Medulla oblongata (tissue), 1 donor: ENCODE data around the gene C11orf71.

Experiments used
- DNase-seq: peaks from one replicate; pipeline ENCODE4 v3.0.0-alpha.2; 2015; ENCODE audit errors: extremely low spot score

The C11orf71 gene, protein sequence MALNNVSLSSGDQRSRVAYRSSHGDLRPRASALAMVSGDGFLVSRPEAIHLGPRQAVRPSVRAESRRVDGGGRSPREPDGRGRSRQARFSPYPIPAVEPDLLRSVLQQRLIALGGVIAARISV

DNA sequence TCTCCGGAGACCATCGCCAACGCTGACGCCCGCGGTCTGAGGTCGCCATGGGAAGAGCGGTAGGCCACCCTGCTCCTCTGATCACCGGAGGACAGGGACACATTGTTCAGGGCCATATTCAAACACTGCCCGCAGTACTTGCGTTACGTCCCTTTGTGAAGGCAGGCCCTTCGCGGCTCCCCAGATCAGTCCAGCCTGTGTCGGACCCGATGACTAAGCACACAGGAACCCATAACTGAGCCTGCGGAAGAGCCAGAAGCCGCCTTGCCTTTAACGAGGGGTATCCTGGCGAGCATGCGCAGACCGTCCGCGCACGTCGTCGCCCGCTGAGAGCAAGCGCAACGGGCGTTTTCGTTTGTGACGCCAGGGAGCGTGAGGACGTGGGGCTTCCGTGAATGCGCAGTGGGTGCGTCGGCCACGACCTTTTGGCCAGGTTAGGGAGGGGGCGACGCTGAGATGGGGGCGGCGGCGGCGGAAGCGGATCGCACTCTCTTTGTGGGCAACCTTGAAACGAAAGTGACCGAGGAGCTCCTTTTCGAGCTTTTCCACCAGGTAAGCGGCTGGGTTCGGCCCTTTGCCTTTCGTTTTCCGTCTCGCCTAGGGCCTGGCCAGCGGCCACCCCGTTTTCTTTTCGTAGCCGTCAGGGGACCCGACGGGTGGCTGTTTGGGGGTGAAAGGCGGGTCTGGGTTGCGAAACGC, at the start of gene C11orf71, which contains the start of gene RBM7:
Gene C11orf71, minus strand, starts transcription at position 296 of the 699 bp plus-strand sequence. Its CDS starts 180 bp downstream, at position 116.
Gene RBM7, plus strand, starts transcription at position 451 of the 699 bp plus-strand sequence. Its CDS starts 6 bp downstream, at position 457.
- peak; percentile 98 for DNase-seq

DNA sequence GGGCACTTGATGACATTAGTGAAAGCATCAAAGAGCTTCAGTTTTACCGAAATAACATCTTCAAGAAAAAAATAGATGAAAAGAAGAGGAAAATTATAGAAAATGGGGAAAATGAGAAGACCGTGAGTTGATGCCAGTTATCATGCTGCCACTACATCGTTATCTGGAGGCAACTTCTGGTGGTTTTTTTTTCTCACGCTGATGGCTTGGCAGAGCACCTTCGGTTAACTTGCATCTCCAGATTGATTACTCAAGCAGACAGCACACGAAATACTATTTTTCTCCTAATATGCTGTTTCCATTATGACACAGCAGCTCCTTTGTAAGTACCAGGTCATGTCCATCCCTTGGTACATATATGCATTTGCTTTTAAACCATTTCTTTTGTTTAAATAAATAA, 49.5 kb upstream of the C11orf71 start:
- no peak for DNase-seq

DNA sequence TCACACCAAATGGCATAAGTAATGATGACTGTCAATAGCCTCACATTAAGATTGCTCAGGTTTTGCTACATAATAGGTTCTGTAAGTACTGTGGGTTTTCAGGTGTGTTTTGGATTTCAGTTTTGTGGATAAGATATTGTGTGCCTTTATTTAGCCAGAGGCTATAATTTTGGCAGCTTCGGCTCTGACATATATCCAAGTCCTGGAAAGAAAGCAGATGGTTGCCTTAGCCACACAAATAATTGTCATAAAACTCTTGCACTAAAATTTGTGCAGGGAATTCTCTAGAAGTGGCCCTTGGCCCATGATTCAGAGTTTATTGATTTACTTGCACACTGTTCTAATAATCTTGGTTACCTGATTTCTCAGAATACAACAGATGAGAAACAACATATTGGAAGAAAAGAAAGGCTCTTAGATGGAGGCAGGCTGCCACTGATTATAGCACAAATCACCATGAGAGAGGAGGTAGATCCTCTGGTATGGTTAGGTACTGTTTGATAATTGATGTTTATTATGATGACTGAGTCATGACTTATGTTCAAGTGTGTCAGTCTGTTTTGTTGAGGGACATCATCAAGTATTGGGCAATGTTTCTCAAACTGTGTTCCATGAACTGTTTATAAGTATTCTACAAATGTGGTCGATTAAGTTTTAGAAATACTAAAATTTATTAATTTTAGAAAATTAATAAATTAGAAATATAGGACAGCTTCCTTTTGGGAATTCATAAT, 48.6 kb upstream of the C11orf71 start:
- DNase-seq: no peak

DNA sequence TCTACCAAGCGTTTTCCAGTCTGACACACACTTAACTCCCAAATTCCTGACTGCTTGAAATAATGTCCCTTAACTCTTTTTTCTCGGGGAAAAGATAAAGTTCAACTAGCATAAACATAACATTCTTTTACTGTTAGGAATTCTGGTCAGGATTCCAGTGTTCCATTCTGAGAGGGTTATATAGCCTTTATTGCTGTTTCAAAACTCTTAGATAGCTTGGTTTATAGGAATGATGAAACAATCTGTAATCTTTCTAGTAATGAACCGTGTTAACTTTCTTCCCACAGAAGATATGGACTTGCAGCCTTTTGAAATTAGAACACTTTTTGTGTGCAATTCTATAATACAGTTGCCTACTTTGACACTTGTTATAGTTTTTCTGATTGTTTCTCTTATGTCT, 47.6 kb upstream of the C11orf71 start:
- no peak for DNase-seq

DNA sequence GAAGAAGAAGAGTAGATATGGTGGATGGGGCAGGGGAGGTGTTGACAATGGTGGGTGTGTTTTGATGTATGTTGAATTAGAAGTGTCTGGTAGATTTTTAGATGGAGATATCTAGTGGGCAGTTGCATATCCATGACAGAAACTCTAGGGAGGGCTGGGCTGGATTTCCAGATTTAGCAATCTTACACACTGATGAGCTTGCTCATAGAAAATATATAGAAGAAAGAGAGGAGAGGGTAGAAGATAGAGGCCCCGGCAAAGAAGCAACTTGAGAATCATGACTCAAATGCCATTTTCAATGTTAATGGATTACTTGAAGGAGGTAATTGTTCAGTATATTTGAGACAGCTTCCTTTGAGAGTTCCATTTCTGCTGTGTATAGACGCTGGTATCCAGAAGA, 47.1 kb upstream of the C11orf71 start:
- DNase-seq: no peak

DNA sequence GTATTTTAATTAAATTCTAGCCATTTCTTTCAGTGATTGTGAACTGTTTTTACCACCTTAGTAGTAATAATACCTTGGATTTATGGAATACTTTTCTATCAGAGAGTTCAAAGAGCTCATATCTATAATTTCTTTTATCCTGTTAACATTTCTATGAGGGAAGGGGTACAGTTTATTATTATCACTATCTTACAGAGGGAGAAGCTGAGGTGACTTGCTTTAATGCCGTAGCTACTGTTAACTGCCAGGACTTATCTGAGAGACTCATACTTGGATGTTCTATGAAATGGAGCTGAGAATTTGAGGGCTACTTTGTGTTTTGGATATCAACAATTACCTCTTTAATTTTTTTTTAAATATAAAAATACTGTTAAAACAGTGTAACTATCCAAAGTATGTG, 42.2 kb upstream of the C11orf71 start:
- DNase-seq: no peak

DNA sequence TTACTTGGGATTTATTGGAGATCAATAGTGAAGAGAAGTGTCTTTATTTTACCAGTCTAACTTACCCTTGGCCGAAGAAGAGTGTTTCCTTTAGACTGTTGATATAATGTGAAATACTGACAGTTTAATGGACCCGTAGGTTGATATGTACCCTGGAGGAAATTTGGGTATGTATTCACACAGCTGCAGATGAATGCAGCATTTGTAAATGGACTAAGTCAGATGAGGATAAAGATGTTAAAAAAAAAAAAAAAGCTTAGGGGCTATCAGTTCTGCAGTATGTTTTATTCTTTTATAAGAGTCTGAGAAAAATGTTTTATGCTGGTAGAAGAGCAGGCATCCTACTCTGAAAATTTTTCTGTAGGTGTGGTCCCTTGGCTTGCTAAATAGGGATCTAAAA, 41.6 kb upstream of the C11orf71 start:
- no peak for DNase-seq

DNA sequence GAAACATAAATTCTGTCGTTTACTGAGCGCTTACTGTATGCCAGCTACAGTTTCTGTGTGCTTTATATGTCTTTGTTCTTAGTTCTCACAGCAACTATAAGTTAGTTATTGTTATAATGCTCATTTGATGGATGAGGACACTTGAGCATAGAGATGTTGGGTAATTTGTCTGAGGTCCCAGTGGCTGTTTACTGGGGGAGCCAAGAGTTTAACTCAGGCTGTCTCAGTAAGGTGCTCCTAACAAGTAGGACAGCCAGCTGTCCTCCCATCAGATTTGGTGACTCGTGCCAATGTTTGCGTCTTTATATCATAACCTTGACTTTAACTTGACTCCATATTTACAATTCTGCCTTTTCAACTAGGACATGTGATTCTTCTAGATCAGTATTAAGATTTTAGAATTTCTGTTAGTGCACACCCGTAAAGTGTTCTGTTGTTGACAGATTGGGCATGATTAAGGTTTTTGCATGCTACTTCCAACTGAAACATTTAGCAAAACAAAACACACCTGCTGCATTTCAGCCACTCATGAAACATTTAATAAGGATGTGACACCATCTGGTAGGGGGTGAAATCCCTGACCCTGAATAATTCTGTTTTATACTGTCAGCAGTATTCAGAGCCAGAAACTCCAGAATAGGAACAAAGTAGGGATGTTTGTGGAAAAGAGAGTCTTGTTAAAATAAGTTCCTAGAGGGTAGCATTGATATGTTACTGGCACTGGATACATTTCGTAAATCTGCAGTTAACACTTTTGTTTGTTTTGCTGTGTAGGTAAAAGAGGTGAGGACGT, 40.9 kb upstream of the C11orf71 start:
- DNase-seq: no peak

DNA sequence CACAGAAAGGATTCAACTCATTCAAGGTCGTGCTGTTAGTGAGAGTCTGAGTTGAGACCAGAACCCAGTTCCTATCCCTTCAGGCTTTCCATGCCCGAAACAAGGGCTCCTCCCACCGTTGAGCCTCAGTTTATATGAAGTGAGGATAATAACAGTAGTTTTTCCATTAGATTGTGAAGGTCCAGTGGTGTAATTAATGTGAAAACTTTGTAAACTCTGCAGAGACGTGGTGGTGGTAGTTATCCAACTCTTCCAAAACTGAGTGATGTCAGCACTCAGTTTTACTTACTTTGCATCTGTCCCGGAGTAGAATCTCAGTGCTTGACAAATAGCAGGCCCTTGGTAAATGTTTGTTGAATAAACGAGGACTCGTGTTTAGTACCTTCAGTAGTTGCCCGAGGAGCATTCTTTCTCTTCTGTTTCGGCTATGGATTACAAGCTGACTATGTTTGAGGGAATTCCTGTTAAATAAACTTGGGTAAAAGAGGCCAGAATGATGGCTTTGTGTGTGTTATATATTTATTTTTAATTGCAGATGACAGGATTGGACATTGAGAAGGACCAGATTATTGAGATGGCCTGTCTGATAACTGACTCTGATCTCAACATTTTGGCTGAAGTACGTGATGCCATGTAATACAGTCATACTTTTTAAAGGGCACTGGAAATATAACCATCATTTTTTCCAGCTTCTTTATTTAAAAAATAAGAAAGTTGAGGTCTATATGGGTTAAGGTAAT, 40.0 kb upstream of the C11orf71 start:
- DNase-seq: peak; percentile 64

DNA sequence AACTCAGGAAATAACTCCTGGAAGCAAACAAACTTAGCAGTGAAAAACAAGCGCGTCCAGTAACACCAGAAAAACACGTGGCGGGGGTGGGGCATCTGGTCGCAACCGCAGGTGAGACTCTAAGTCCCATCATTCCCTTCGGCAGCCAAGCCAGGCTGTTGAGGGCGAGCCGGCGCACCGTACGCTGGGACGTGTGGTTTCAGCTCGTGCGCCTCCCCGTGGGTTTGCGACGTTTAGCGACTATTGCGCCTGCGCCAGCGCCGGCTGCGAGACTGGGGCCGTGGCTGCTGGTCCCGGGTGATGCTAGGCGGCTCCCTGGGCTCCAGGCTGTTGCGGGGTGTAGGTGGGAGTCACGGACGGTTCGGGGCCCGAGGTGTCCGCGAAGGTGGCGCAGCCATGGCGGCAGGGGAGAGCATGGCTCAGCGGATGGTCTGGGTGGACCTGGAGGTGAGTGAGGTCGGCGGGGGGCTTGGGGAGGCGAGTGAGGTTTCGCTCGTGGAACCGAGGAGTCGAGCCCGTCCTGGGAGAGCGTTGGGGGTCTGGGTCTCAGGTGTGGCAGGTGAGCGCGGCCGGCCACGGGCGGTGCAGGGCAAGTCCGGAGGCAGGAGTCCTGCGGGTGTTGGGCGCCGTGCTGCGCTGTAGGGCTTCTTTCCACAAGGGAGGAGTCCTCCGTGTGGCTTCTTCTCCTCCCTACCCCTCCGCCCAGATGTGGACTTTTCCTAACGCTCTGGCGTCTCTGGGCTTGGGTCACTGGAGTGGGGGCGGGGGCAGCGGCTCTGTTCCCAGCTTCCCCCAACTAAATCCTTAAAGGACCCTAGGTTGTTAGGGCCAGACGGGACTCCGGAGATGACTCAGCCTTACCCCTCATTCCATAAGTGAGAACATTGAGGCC, 39.2 kb upstream of the C11orf71 start, which contains the start of gene REXO2:
Gene REXO2, plus strand, starts transcription at position 239 of the 892 bp plus-strand sequence. Its CDS starts 62 bp downstream, at position 301.
- peak; percentile 98 for DNase-seq

DNA sequence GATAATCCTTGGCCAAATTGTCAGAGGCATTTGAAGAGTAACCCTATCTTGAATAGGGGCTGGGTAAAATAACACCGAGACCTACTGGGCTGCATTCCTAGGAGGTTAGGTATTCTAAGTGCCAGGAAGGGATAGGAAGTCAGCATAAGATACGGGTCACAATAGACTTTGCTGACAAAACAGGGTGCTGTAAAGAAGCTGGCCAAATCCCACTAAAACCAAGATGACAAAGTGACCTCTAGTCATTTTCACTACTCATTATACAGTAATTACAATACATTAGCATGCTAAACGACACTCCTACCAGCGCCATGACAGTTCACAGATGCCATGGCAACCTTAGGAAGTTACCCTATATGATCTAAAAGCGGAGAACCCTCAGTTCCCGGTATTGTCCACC, 38.0 kb upstream of the C11orf71 start:
- DNase-seq: no peak

DNA sequence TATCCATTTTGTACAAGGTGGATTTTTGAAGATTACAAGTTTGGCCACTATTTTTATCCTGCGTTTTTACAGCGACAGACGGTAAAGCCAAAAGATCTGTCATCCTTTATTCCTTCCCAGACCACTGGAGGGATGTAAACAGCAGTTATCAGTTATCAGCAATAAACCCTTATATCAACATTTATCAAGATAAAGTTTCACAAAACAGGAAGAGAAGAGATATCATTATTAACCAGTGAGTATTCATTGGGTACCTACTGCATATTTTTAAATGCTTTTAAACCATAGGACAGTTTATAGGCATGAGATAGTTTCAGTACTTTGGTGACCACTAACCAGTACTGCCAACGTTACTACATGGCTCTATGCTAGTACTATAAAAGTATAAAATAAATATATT, 33.1 kb upstream of the C11orf71 start:
- no peak for DNase-seq

DNA sequence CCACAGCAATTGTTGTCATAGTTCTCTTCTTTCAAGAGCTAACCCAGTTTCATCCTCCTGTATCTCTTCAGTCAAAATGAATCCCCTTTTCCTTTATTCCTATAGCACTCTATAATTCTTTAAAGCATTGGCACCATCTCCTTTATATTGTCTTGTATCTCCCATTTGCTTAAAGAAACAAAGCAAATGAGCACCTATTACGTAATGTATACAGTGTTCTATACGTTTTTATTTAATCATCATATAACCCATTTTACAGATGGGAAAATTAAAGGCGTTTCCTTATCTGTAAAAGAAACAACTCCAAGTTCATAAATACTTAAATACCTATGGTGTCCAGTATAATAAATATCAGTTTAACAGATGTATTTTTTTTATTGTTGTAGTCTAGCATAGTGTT, 32.6 kb upstream of the C11orf71 start:
- DNase-seq: no peak

DNA sequence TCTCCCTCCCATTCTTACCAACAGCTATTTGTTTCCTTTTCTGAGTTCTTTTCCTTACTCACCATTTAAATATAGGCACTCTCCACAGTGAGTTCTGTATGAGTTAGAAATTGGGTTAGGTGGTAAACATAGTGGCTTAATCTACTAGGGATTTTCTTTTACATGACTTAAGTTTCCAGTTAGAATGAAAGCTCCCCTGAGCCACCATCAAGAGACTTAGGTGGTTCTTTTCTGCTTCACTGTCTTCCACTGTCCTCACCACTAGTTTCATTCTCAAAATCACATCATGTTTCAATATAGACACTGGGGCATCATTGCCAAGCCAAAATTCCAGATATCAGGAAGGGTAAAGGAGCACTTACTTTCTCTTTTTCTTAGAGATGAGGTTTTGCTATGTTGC, 30.0 kb upstream of the C11orf71 start:
- DNase-seq: no peak

DNA sequence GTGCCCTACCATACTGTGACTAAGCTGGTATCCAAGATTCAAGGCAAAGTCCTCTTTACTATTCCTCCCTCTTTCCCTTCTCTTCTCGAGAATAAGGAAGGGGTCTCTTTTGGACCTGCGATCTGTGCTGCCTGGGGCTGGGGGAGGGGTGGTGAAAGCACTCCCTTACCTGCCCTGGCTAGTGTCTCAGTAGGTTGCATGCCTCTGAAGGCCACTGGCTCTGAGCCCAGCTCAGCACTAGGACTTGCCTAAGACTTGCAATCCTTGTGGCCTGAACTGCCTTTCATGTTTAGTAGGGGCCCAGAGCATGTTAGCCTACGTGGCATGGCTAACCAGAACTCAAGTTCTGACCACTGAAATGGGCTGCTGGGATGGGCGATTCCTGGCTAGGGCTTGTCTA, 26.0 kb upstream of the C11orf71 start:
- DNase-seq: no peak

DNA sequence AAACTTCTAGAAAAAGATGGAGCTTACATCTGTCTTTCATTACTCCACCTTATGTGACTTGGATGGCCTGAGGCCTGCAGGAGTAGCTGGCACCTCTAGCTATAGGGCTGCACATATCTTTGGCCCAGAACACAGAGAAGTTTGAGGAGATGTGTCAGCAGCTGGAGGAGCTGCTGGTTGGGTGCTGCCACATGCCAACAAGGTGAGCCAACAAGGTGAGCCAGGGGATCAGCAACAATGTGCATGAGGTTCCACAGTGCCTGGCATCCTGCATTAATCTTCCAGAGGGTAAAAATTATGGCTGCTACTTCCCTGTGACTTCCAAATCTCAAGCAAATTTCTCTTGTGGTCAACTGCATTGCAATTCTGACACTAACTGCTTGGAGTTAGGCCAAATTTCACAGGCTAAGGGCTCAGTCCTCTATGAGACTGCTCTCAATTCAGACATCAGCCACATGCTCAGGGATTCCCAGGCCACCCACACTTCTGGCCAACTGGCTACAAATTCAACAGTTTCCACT, 16.2 kb upstream of the C11orf71 start:
- no peak for DNase-seq

DNA sequence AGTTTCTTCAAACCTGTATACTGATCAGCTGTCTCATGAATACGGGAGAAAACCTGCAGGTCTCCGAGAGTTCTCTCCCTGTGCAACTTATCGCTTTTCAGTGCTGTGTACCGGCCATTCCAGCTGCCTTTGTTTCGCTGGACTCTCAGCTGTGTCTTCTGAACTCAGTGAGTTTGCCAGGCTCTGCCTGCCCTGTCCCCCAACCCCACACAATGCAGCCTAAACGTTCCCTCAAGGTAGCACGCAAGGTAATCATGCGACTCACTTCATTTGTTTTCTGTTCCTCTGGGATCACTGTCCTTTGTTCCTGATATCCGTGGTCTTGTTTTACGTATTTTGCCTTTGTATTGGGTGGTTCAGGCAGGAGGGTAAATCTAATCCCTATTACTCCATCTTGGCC, 13.6 kb upstream of the C11orf71 start:
- no peak for DNase-seq

DNA sequence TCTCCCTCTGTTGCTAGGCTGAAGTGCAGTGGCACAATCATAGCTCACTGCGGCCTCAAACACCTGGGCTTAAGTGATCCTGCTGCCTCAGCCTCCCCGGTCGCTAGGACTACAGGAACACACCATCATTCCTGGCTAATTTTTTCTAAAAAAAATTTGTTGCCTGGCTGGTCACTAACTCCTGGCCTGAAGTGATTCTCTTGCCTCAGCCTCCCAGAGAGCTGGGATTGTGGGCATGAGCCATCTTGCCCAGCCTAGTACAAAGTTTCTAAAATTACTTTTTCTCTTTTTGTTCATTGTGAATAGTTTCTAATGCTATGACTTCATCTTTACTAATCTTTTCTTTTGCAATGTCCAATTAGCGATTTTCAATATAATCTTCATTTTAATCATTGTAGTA, 12.6 kb upstream of the C11orf71 start:
- DNase-seq: no peak

DNA sequence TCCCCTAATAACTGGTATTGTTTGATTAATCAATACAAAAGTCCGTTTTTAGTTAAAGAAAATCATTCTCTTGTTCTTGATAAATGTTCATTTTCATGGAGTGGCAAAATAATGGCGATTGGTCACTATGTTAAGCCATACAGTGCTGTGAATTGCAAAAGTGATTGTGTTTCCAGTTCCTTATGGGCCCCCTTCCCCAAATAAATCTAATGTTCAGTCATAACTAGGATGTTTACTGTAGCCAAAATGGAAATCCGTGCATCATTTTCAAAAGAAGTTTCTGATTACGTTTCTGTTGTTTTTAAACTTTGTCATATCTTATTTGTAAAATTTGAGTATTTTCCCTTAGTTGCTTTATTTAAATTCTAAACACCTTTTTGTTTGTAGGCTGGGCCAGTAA, 1.0 kb upstream of the C11orf71 start:
- no peak for DNase-seq

DNA sequence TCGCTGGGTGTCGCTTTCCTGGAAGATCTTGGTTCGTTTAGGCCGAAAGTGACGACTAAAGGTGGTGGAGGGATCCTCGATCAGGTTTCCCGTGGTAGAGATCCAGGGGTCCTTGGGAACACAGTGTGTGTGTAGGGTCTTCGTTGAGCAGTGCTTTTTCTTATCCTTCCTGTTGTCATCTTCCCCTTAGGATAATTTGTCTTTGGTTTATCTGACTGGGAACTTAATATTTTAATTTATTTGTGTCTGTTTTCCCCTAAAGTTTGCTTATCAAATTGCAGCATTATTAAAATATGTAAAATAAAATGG, 558 bp upstream of the C11orf71 start:
- no peak for DNase-seq
